ENCODE measurements around the gene SDCBP2. TPM values are rescaled to one million over a fixed set of nuclear protein-coding genes. Genes with fewer than 3 reads are reported as not detected.

The SDCBP2 gene
- polyA plus RNA-seq, 1 donor (not counting 4 experiments of a cell fraction or from before 2014, with no cell fraction given), result 36.0 TPM

- FAIRE-seq (no peak), DNase-seq (ENCODE audit: low read depth, low spot score) (no peak)
- dilution Hi-C loops (cut with MboI; ENCODE audit: extremely low pct_ligation_motif_present, low sequenced_read_pairs), result no loop called here
- H3K36me3 ChIP-seq (ENCODE audit: control insufficient read depth in 2 of 2, extremely low read depth in 1 of 2, insufficient read depth in 2 of 2, low read length in 2 of 2), result peaks cover 0 to 15% of the 10 kb centered on the region in 2 experiments
- no peak overlapping the region for H2AFZ ChIP-seq (ENCODE audit: control insufficient read depth, low read length)
- no peak overlapping the region for H3K4me3 ChIP-seq (ENCODE audit: control insufficient read depth in 2 of 3, extremely low read depth in 1 of 3, insufficient read depth in 2 of 3, low read depth in 1 of 3, low read length in 3 of 3)
- no peaks in the 10 kb centered on the region for H3K9me1 ChIP-seq (ENCODE audit: control insufficient read depth, extremely low read depth, insufficient read depth, low read length)
- TF ChIP-seq EZH2 (IDR thresholded peaks at IDR 0.05; ENCODE audit: low read length) (no peak), CTCF (optimal IDR thresholded peaks at IDR 0.05 in 1 of 3, IDR thresholded peaks at IDR 0.05 in 1 of 3, conservative IDR thresholded peaks at IDR 0.05 in 1 of 3; ENCODE audit: extremely low read depth in 1 of 3, insufficient read depth in 2 of 3, low read length in 3 of 3) (no peak)
- no peaks in the 10 kb centered on the region for H4K20me1 ChIP-seq (ENCODE audit: control insufficient read depth, extremely low read depth, insufficient read depth, low read length)
- no peak overlapping the region for H3K4me2 ChIP-seq (ENCODE audit: control insufficient read depth, extremely low read depth, insufficient read depth, low read depth, low read length)
- no peaks in the 10 kb centered on the region for H3K27me3 ChIP-seq (ENCODE audit: control insufficient read depth, extremely low read depth, insufficient read depth, low read length)
- no peaks in the 10 kb centered on the region for H3K4me1 ChIP-seq (ENCODE audit: control insufficient read depth, extremely low read depth, insufficient read depth, low read length)
- H3K9me3 ChIP-seq (ENCODE audit: control insufficient read depth, low read depth, low read length), result no peaks in the 10 kb centered on the region
- no peak overlapping the region for H3K9ac ChIP-seq (ENCODE audit: control insufficient read depth, extremely low read depth, insufficient read depth, low read length)
- H3K27ac ChIP-seq (ENCODE audit: control insufficient read depth, insufficient read depth, low read length), result no peak overlapping the region
- no peaks in the 10 kb centered on the region for H3K79me2 ChIP-seq (ENCODE audit: control insufficient read depth, insufficient read depth, low read length)
These were observed 18.9 kb downstream of the SDCBP2 start for GRCh38 chr20:1310071-1310470.

DNA sequence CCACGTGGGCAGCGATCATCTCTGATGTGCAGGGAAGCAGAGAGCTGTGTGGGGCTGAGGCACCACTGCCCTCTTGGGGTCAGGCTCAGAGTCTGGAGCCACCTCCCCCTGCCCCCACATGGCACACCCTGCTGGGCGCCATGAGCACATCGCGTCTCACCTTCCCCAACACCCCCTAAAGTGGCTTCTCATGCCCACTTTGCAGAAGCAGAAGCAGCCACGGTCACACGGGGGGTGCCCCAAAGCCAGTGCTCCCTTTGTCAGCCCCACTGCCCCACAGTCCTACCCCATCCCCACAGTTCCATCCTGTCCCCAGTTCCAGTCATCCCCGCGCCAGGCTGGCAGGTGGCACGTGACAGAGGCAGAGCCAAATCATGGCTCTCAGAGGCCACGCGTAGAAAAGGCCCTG lies 19.5 kb downstream of the SDCBP2 start:
- no peak overlapping the region for H3K27ac ChIP-seq (ENCODE audit: control insufficient read depth, insufficient read depth, low read length)
- H4K20me1 ChIP-seq (ENCODE audit: control insufficient read depth, extremely low read depth, insufficient read depth, low read length), result no peaks in the 10 kb centered on the region
- no peak for FAIRE-seq
- no peaks in the 10 kb centered on the region for H3K9me3 ChIP-seq (ENCODE audit: control insufficient read depth, low read depth, low read length)
- H3K4me1 ChIP-seq (ENCODE audit: control insufficient read depth, extremely low read depth, insufficient read depth, low read length), result no peaks in the 10 kb centered on the region
- H3K79me2 ChIP-seq (ENCODE audit: control insufficient read depth, insufficient read depth, low read length), result no peaks in the 10 kb centered on the region
- TF ChIP-seq CTCF (optimal IDR thresholded peaks at IDR 0.05 in 1 of 3, IDR thresholded peaks at IDR 0.05 in 1 of 3, conservative IDR thresholded peaks at IDR 0.05 in 1 of 3; ENCODE audit: extremely low read depth in 1 of 3, insufficient read depth in 2 of 3, low read length in 3 of 3), result peak in 1 of 3 experiments; percentile 17
- no peak for TF ChIP-seq EZH2 (IDR thresholded peaks at IDR 0.05; ENCODE audit: low read length)
- no peaks in the 10 kb centered on the region for H3K27me3 ChIP-seq (ENCODE audit: control insufficient read depth, extremely low read depth, insufficient read depth, low read length)
- H3K9ac ChIP-seq (ENCODE audit: control insufficient read depth, extremely low read depth, insufficient read depth, low read length), result no peak overlapping the region
- H2AFZ ChIP-seq (ENCODE audit: control insufficient read depth, low read length), result no peak overlapping the region
- H3K9me1 ChIP-seq (ENCODE audit: control insufficient read depth, extremely low read depth, insufficient read depth, low read length), result no peaks in the 10 kb centered on the region
- no peak overlapping the region for H3K4me3 ChIP-seq (ENCODE audit: control insufficient read depth in 2 of 3, extremely low read depth in 1 of 3, insufficient read depth in 2 of 3, low read depth in 1 of 3, low read length in 3 of 3)
- peaks cover 0 to 18% of the 10 kb centered on the region in 2 experiments for H3K36me3 ChIP-seq (ENCODE audit: control insufficient read depth in 2 of 2, extremely low read depth in 1 of 2, insufficient read depth in 2 of 2, low read length in 2 of 2)
- H3K4me2 ChIP-seq (ENCODE audit: control insufficient read depth, extremely low read depth, insufficient read depth, low read depth, low read length), result no peak overlapping the region
- no peak for DNase-seq (ENCODE audit: low read depth, low spot score)
- dilution Hi-C loops (cut with MboI; ENCODE audit: extremely low pct_ligation_motif_present, low sequenced_read_pairs), result no loop called here

Measured in keratinocyte (primary cell).